ENCODE data around the gene UBE2C.
A peak's percentile ranks its signal among the peaks of the same experiment; 100 is the strongest.

UBE2C gene

DNA sequence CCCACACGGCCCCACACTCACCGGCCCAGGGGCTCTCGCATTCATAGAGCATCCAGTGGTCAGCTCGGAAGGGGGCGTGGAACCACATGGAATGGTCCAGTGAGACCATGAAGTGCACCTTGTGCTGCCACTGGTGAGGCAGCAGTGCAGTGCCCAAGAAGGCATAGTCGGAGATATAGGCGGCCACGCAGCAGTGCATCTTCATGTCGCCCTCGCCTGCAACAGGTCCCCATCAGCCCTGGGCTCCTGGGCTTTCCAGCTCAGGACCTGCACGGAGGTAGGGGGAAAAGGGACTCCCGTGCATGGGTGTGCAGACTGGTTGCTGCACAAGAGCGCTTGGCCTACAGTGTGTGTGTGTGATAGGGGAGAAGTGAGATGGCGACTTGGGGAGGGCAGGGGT is 31.1 kb downstream of the UBE2C start:
- Histone ChIP-seq H3K27ac (ENCODE audit: low read depth in 2 of 2, low read length in 2 of 2) (no peak overlapping the region), H3K4me3 (ENCODE audit: low read length in 2 of 2) (no peak overlapping the region), H3K36me3 (ENCODE audit: control insufficient read depth in 2 of 2, insufficient read depth in 2 of 2, low read length in 2 of 2) (peaks cover 43 to 64% of the 10 kb centered on the region in 2 donors), H3K9ac (ENCODE audit: low read depth in 1 of 2, low read length in 2 of 2) (no peak overlapping the region), H3K9me3 (ENCODE audit: control insufficient read depth in 2 of 2, low read length in 2 of 2) (no peaks in the 10 kb centered on the region), H3K27me3 (ENCODE audit: control insufficient read depth in 2 of 2, insufficient read depth in 2 of 2, low read length in 2 of 2) (no peaks in the 10 kb centered on the region), H3K4me1 (ENCODE audit: control insufficient read depth in 2 of 2, insufficient read depth in 2 of 2, low read length in 2 of 2) (no peaks in the 10 kb centered on the region)

DNA sequence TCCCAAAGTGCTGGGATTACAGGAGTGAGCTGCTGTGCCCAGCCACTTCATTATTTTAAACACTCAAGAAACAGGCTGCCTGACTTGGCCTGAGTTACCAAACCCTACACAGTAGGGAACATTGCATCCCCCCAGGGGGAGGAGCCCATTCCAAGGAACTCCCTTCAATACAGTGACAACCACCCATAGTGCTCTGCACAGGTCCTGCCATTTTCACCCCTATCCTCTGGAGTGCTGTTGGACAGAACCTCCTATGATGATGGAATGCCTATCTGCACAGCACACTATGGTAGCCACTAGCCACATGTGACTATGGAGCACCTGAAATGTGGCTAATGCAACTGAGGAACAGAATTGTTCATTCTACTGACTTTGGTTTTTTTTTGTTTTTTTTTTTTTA is 33.0 kb downstream of the UBE2C start:
- peaks cover 51 to 63% of the 10 kb centered on the region in 2 donors for H3K36me3 ChIP-seq (ENCODE audit: control insufficient read depth in 2 of 2, insufficient read depth in 2 of 2, low read length in 2 of 2)
- no peaks in the 10 kb centered on the region for H3K27me3 ChIP-seq (ENCODE audit: control insufficient read depth in 2 of 2, insufficient read depth in 2 of 2, low read length in 2 of 2)
- H3K9ac ChIP-seq (ENCODE audit: low read depth in 1 of 2, low read length in 2 of 2), result no peak overlapping the region
- H3K27ac ChIP-seq (ENCODE audit: low read depth in 2 of 2, low read length in 2 of 2), result no peak overlapping the region
- no peaks in the 10 kb centered on the region for H3K4me1 ChIP-seq (ENCODE audit: control insufficient read depth in 2 of 2, insufficient read depth in 2 of 2, low read length in 2 of 2)
- H3K4me3 ChIP-seq (ENCODE audit: low read length in 2 of 2), result no peak overlapping the region
- no peaks in the 10 kb centered on the region for H3K9me3 ChIP-seq (ENCODE audit: control insufficient read depth in 2 of 2, low read length in 2 of 2)

DNA sequence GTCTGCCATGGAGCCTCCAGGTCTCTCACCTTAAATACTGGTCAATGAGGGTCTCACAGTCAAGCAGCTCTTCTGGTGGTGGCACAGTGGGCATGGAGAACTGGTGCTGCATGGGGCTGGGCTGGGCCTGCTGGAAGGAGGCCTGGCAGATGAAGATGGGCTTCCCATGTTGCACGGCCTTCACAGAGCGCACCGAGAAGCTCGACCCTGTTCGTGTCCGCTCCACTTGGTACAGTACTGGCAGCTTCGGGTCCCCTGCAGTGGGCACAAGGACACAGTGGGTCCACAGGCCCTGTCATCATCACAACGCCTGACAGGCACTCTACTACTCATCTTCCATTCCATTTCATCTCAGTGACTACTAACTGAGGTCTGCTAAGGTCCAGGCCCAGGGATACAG is 36.0 kb downstream of the UBE2C start:
- Histone ChIP-seq H3K9me3 (ENCODE audit: control insufficient read depth in 2 of 2, low read length in 2 of 2) (no peaks in the 10 kb centered on the region), H3K36me3 (ENCODE audit: control insufficient read depth in 2 of 2, insufficient read depth in 2 of 2, low read length in 2 of 2) (peaks cover 46 to 50% of the 10 kb centered on the region in 2 donors), H3K4me1 (ENCODE audit: control insufficient read depth in 2 of 2, insufficient read depth in 2 of 2, low read length in 2 of 2) (no peaks in the 10 kb centered on the region), H3K27me3 (ENCODE audit: control insufficient read depth in 2 of 2, insufficient read depth in 2 of 2, low read length in 2 of 2) (no peaks in the 10 kb centered on the region), H3K9ac (ENCODE audit: low read depth in 1 of 2, low read length in 2 of 2) (no peak overlapping the region), H3K4me3 (ENCODE audit: low read length in 2 of 2) (no peak overlapping the region), H3K27ac (ENCODE audit: low read depth in 2 of 2, low read length in 2 of 2) (no peak overlapping the region)

DNA sequence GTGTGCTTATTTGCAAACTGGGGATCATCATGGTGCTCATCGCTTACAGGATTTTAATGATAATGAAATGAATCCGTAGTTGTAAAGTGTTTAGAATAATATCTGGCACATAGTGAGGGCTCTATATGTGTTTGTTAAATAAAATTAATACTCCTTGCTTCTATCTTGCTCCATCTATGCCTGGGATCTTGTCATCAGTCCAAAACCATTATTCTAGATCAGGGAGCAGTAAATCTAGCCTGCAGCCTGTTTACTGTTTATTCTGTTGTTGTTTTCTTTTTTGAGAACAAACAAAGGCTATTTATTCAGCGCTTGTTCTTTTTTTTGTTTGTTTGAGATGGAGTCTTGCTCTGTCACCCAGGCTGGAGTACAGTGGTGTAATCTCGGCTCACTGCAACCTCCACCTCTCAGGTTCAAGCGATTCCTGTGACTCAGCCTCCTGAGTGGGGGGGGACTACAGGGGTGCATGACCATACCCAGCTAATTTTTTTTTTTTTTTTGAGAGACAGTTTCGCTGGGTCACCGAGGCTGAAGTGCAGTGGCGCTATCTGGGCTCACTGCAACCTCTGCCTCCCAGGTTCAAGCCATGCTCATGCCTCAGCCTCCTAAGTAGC is 36.6 kb downstream of the UBE2C start:
- Histone ChIP-seq H3K27ac (ENCODE audit: low read depth in 2 of 2, low read length in 2 of 2) (no peak overlapping the region), H3K36me3 (ENCODE audit: control insufficient read depth in 2 of 2, insufficient read depth in 2 of 2, low read length in 2 of 2) (peaks cover 41 to 43% of the 10 kb centered on the region in 2 donors)

DNA sequence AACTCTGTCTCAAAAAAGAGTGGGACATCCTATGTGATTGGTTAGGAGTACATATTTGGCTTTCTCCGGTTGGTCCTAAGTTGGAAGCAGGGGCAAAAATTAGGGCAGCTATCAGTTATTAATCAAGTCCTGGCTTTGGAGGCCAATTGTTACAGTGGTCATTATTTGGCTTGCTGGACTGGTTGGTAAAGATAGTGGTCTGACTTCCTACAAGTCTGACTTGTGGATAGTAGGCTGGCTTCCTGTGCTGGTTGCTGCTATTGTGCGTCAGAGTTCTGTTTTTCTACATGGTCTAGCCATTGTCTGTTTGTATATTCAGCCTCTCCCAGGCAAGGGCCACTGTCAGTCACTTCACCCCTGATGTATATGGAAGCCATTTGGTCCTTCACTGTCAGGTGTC is 37.8 kb downstream of the UBE2C start:
- Histone ChIP-seq H3K36me3 (ENCODE audit: control insufficient read depth in 2 of 2, insufficient read depth in 2 of 2, low read length in 2 of 2) (peaks cover 32 to 41% of the 10 kb centered on the region in 2 donors), H3K9me3 (ENCODE audit: control insufficient read depth in 2 of 2, low read length in 2 of 2) (no peaks in the 10 kb centered on the region), H3K27ac (ENCODE audit: low read depth in 2 of 2, low read length in 2 of 2) (no peak overlapping the region), H3K4me1 (ENCODE audit: control insufficient read depth in 2 of 2, insufficient read depth in 2 of 2, low read length in 2 of 2) (peaks cover 6% of the 10 kb centered on the region in 2 donors), H3K27me3 (ENCODE audit: control insufficient read depth in 2 of 2, insufficient read depth in 2 of 2, low read length in 2 of 2) (no peaks in the 10 kb centered on the region), H3K9ac (ENCODE audit: low read depth in 1 of 2, low read length in 2 of 2) (no peak overlapping the region), H3K4me3 (ENCODE audit: low read length in 2 of 2) (no peak overlapping the region)

More for the DNA sequence above, 36.6 kb downstream of the UBE2C start:
- Histone ChIP-seq H3K27me3 (ENCODE audit: control insufficient read depth in 2 of 2, insufficient read depth in 2 of 2, low read length in 2 of 2) (no peaks in the 10 kb centered on the region), H3K4me1 (ENCODE audit: control insufficient read depth in 2 of 2, insufficient read depth in 2 of 2, low read length in 2 of 2) (no peaks in the 10 kb centered on the region), H3K9ac (ENCODE audit: low read depth in 1 of 2, low read length in 2 of 2) (no peak overlapping the region), H3K9me3 (ENCODE audit: control insufficient read depth in 2 of 2, low read length in 2 of 2) (no peaks in the 10 kb centered on the region), H3K4me3 (ENCODE audit: low read length in 2 of 2) (no peak overlapping the region)

DNA sequence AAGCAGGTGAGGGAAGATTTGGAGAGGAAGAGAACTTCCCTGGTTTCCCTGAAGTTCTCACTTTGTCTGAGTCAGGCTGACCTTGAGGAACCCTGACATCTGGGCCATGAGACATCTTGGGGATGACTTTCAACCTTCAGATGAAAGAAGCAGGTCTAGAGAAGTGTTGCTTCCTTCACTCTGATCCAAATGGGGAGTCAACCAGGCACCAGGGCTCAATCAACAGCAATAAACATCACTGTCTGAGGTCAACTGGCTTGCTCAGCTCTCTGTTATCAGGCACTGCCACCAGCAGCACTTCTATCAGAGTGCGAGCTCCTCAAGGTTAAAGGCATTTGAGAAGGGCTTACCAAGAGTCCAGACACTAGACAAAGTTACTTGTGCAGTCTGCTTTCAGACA is 38.5 kb downstream of the UBE2C start:
- no peak overlapping the region for H3K27ac ChIP-seq (ENCODE audit: low read depth in 2 of 2, low read length in 2 of 2)
- peaks cover 9 to 10% of the 10 kb centered on the region in 2 donors for H3K4me1 ChIP-seq (ENCODE audit: control insufficient read depth in 2 of 2, insufficient read depth in 2 of 2, low read length in 2 of 2)
- H3K27me3 ChIP-seq (ENCODE audit: control insufficient read depth in 2 of 2, insufficient read depth in 2 of 2, low read length in 2 of 2), result no peaks in the 10 kb centered on the region
- no peaks in the 10 kb centered on the region for H3K9me3 ChIP-seq (ENCODE audit: control insufficient read depth in 2 of 2, low read length in 2 of 2)
- H3K36me3 ChIP-seq (ENCODE audit: control insufficient read depth in 2 of 2, insufficient read depth in 2 of 2, low read length in 2 of 2), result peaks cover 29 to 36% of the 10 kb centered on the region in 2 donors
- H3K9ac ChIP-seq (ENCODE audit: low read depth in 1 of 2, low read length in 2 of 2), result no peak overlapping the region
- no peak overlapping the region for H3K4me3 ChIP-seq (ENCODE audit: low read length in 2 of 2)

DNA sequence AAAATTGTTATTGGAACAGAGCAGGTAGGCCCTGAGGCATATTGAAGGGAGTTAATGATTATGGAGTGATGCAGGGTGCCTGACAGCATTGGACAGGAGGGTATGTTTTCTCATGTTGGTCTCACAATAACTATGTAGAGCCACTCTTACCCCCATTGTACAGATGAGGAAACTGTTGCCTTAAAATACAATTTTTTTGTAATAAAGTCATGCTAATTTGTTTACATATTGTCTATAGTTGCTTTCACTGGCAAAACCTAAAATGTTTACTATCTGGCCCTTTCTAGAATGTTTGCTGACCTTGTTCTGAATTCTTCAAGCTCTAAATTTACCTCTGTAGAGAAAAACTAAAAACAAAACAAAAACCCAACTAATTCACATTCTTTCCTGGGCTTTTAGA is 39.1 kb downstream of the UBE2C start:
- Histone ChIP-seq H3K9ac (ENCODE audit: low read depth in 1 of 2, low read length in 2 of 2) (no peak overlapping the region), H3K36me3 (ENCODE audit: control insufficient read depth in 2 of 2, insufficient read depth in 2 of 2, low read length in 2 of 2) (peaks cover 24 to 32% of the 10 kb centered on the region in 2 donors), H3K9me3 (ENCODE audit: control insufficient read depth in 2 of 2, low read length in 2 of 2) (no peaks in the 10 kb centered on the region)

DNA sequence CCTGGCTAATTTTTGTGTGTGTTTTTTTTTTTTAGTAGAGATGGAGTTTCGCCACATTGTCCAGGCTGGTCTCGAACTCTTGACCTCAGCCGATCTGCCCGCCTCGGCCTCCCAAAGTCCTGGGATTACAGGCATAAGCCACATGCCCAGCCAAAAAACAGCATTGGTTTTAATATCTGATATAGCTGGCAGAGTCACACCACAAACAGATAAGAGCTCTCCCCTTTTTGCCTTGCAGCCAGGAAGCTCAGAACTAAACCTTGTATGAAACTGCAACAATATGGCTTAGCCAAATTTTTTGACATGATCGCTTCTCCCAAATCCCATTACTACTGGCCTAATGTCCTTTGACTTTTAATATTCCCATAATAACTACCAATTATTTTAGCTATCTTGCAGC is 39.9 kb downstream of the UBE2C start:
- peaks cover 22 to 26% of the 10 kb centered on the region in 2 donors for H3K36me3 ChIP-seq (ENCODE audit: control insufficient read depth in 2 of 2, insufficient read depth in 2 of 2, low read length in 2 of 2)
- H3K27me3 ChIP-seq (ENCODE audit: control insufficient read depth in 2 of 2, insufficient read depth in 2 of 2, low read length in 2 of 2), result no peaks in the 10 kb centered on the region
- peaks cover 11 to 18% of the 10 kb centered on the region in 2 donors for H3K4me1 ChIP-seq (ENCODE audit: control insufficient read depth in 2 of 2, insufficient read depth in 2 of 2, low read length in 2 of 2)
- H3K27ac ChIP-seq (ENCODE audit: low read depth in 2 of 2, low read length in 2 of 2), result no peak overlapping the region
- H3K9ac ChIP-seq (ENCODE audit: low read depth in 1 of 2, low read length in 2 of 2), result no peak overlapping the region
- H3K4me3 ChIP-seq (ENCODE audit: low read length in 2 of 2), result no peak overlapping the region
- no peaks in the 10 kb centered on the region for H3K9me3 ChIP-seq (ENCODE audit: control insufficient read depth in 2 of 2, low read length in 2 of 2)

More for the DNA sequence above, 39.1 kb downstream of the UBE2C start:
- H3K4me1 ChIP-seq (ENCODE audit: control insufficient read depth in 2 of 2, insufficient read depth in 2 of 2, low read length in 2 of 2), result peaks cover 11 to 15% of the 10 kb centered on the region in 2 donors
- H3K27me3 ChIP-seq (ENCODE audit: control insufficient read depth in 2 of 2, insufficient read depth in 2 of 2, low read length in 2 of 2), result no peaks in the 10 kb centered on the region
- H3K4me3 ChIP-seq (ENCODE audit: low read length in 2 of 2), result no peak overlapping the region
- H3K27ac ChIP-seq (ENCODE audit: low read depth in 2 of 2, low read length in 2 of 2), result no peak overlapping the region

DNA sequence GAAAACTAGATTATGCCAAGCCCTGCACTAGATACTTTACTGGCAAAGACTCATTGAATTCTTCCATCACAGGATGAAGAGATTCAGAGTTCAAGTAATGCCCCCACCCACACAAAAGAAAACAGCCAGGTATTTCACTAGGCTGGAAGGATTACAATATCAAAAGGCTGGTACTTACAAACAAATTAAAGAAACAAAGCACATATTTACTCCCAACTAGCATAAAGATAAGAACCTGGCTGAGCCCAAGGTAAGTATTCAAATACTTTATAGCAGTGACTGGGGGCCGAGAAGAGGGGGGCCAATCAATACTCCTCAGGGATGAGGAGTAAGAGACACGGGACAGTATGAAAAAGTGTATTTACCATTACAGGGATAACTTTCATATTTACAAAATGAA is 41.0 kb downstream of the UBE2C start:
- Histone ChIP-seq H3K9me3 (ENCODE audit: control insufficient read depth in 2 of 2, low read length in 2 of 2) (no peaks in the 10 kb centered on the region), H3K4me1 (ENCODE audit: control insufficient read depth in 2 of 2, insufficient read depth in 2 of 2, low read length in 2 of 2) (peaks cover 16 to 21% of the 10 kb centered on the region in 2 donors), H3K27me3 (ENCODE audit: control insufficient read depth in 2 of 2, insufficient read depth in 2 of 2, low read length in 2 of 2) (no peaks in the 10 kb centered on the region), H3K27ac (ENCODE audit: low read depth in 2 of 2, low read length in 2 of 2) (no peak overlapping the region), H3K4me3 (ENCODE audit: low read length in 2 of 2) (no peak overlapping the region), H3K9ac (ENCODE audit: low read depth in 1 of 2, low read length in 2 of 2) (no peak overlapping the region), H3K36me3 (ENCODE audit: control insufficient read depth in 2 of 2, insufficient read depth in 2 of 2, low read length in 2 of 2) (peaks cover 19 to 20% of the 10 kb centered on the region in 2 donors)

DNA sequence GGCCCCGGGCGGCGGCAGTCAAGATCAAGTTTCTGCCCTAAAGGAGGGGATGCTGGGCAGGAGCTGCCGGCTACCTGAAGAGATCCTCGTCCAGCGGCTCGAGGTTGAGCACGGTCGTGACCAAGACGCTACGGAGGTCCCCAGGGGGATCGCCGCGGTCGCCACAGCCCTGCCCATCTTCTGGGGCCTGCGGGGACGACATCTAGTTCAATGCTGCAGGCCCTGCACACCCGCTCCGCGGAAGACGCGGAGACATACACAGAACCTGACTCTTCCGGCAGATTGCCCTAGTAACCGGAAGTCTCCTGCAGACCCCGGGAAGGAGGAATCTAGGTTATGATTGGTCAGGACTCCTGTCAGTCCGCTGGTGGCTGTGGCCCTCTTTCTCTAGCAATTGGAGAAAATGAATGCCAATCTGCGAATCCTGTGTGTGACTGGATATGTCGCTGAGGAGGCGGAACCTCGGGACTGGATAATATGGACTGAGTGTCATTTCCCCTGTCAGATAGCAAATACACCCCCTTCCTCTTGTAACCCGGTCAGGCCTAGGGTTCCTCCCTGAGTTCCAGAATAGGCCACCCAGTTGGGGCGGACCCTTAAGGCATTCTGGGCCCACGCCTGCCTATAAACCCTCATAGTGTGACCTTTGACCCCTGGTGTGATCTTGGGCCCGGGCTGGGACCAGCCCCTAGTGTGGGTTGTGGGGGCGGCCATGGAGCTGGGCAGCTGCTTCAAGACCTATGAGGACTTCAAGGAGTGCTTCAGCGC is 44.9 kb downstream of the UBE2C start, which contains the start of the genes ACOT8 and ZSWIM3:
ACOT8 (minus strand) TSS at position 279 of the 768 bp plus-strand sequence; CDS start at position 202, 77 bp downstream.
ZSWIM3 (plus strand) TSS at position 501 of the 768 bp plus-strand sequence; CDS start at position 713, 212 bp downstream.
- H3K9me3 ChIP-seq (ENCODE audit: control insufficient read depth in 2 of 2, low read length in 2 of 2), result no peaks in the 10 kb centered on the region
- H3K9ac ChIP-seq (ENCODE audit: low read depth in 1 of 2, low read length in 2 of 2), result peak within 1 kb of the TSS; percentile 84 to 91
- H3K4me3 ChIP-seq (ENCODE audit: low read length in 2 of 2), result peak within 1 kb of the TSS; percentile 95 to 96
- H3K4me1 ChIP-seq (ENCODE audit: control insufficient read depth in 2 of 2, insufficient read depth in 2 of 2, low read length in 2 of 2), result peaks cover 23 to 29% of the 10 kb centered on the region in 2 donors
- no peaks in the 10 kb centered on the region for H3K27me3 ChIP-seq (ENCODE audit: control insufficient read depth in 2 of 2, insufficient read depth in 2 of 2, low read length in 2 of 2)
- peak within 1 kb of the TSS; percentile 83 to 91 for H3K27ac ChIP-seq (ENCODE audit: low read depth in 2 of 2, low read length in 2 of 2)
- peaks cover 2 to 11% of the 10 kb centered on the region in 2 donors for H3K36me3 ChIP-seq (ENCODE audit: control insufficient read depth in 2 of 2, insufficient read depth in 2 of 2, low read length in 2 of 2)
